Measurements from ENCODE around the gene HECW1.
"Not testable (repeated sequence)": the region's sequence is repeated elsewhere in the genome, so short reads cannot be mapped to it uniquely, and the experiment has no call there.

HECW1 gene

GRCh38 chr7:43586251-43586900 is 473.9 kb downstream of the HECW1 start:
- DNase-seq: no peak

- DNase-seq: no peak
Measured at GRCh38 chr7:43588477-43589132, 476.2 kb downstream of the HECW1 start.

GRCh38 chr7:43589133-43589478 is 476.7 kb downstream of the HECW1 start:
- no peak for DNase-seq

GRCh38 chr7:43589728-43590127 is 477.3 kb downstream of the HECW1 start:
- DNase-seq: no peak

- DNase-seq: no peak
Measured at GRCh38 chr7:43590862-43591557, 478.6 kb downstream of the HECW1 start.

GRCh38 chr7:43591558-43592180 is 479.2 kb downstream of the HECW1 start:
- DNase-seq: no peak

- no peak for DNase-seq
Measured at GRCh38 chr7:43592326-43592725, 479.9 kb downstream of the HECW1 start.

GRCh38 chr7:43593010-43593409 is 480.6 kb downstream of the HECW1 start:
- DNase-seq: no peak

GRCh38 chr7:43594020-43594419 is 481.6 kb downstream of the HECW1 start:
- DNase-seq: no peak

- not testable (repeated sequence) for DNase-seq
Measured at GRCh38 chr7:43596426-43596825, 484.0 kb downstream of the HECW1 start.

- no peak for DNase-seq
Measured at GRCh38 chr7:43600056-43600455, 487.6 kb downstream of the HECW1 start.

- DNase-seq: no peak
Measured at GRCh38 chr7:43602256-43602655, 489.8 kb downstream of the HECW1 start.

GRCh38 chr7:43604251-43604650 is 491.8 kb downstream of the HECW1 start:
- DNase-seq: no peak

- DNase-seq: no peak
Measured at GRCh38 chr7:43609097-43609496, 496.6 kb downstream of the HECW1 start.

- DNase-seq: no peak
Measured at GRCh38 chr7:43612128-43612527, 499.7 kb downstream of the HECW1 start.

- no peak for DNase-seq
Measured at GRCh38 chr7:43612599-43613589, 500.4 kb downstream of the HECW1 start.
